Natural killer cell (primary cell): ENCODE results near the gene RPS26. TPM values are rescaled to one million over a fixed set of nuclear protein-coding genes. Genes with fewer than 3 reads are reported as not detected.

Experiments used
- ATAC-seq, 3 donors: fragments of 150-1000 bp in 2 of 3; fragments of 200-7000 bp in 1 of 3; cut with Tn5 transposase; 1 replicate in 1 of 3; 2 replicates in 2 of 3; pipeline ENCODE4 v1.10.0; 2021; ENCODE audit warnings: mild to moderate bottlenecking in 2 of 3, moderate library complexity in 2 of 3
- DNase-seq, 2 donors: peaks; one replicate each; pipeline versions ENCODE4 v3.0.0 to v3.0.0-alpha.2; 2013 to 2021; ENCODE audit warnings: mixed read lengths in 1 of 2
- H3K27ac ChIP-seq: one replicate; pipeline ENCODE4 v1.5.1; 2013; ENCODE audit warnings: mild to moderate bottlenecking, low read length
- H3K27me3 ChIP-seq: one replicate; pipeline ENCODE4 v1.6.1; 2013; ENCODE audit warnings: low read length; ENCODE audit not compliant: control insufficient read depth, insufficient read depth
- H3K36me3 ChIP-seq: one replicate; pipeline ENCODE4 v1.6.1; 2013; ENCODE audit warnings: low read length; ENCODE audit not compliant: control insufficient read depth, insufficient read depth
- H3K4me1 ChIP-seq: one replicate; pipeline ENCODE4 v1.6.1; 2013; ENCODE audit warnings: low read length; ENCODE audit not compliant: control insufficient read depth, insufficient read depth
- H3K4me3 ChIP-seq: one replicate; pipeline ENCODE4 v1.5.1; 2013; ENCODE audit warnings: low read length
- H3K9me3 ChIP-seq: one replicate; pipeline ENCODE4 v1.6.1; 2013; ENCODE audit warnings: low read length; ENCODE audit not compliant: control insufficient read depth, insufficient read depth
- H3K27ac Mint-ChIP-seq, 2 donors: one replicate each; pipeline ENCODE4 v1.8.0; 2022; ENCODE audit warnings: mild to moderate bottlenecking in 2 of 2, mixed read lengths in 2 of 2, moderate library complexity in 1 of 2
- H3K27me3 Mint-ChIP-seq, 2 donors: one replicate each; pipeline ENCODE4 v1.8.0; 2022; ENCODE audit warnings: low read depth in 2 of 2, mixed read lengths in 2 of 2
- H3K36me3 Mint-ChIP-seq: one replicate; pipeline ENCODE4 v1.8.0; 2022; ENCODE audit warnings: mixed read lengths
- H3K4me1 Mint-ChIP-seq, 2 donors: one replicate each; pipeline ENCODE4 v1.8.0; 2022; ENCODE audit warnings: mixed read lengths in 2 of 2
- H3K4me3 Mint-ChIP-seq: one replicate; pipeline ENCODE4 v1.8.0; 2022; ENCODE audit warnings: mild to moderate bottlenecking, moderate library complexity, mixed read lengths
- H3K9me3 Mint-ChIP-seq, 2 donors: one replicate each; pipeline ENCODE4 v1.8.0; 2022; ENCODE audit warnings: mixed read lengths in 2 of 2
- CTCF ChIP-seq: fragments of 200-600 bp; IDR thresholded peaks from one replicate; pipeline ENCODE4 v1.8.0; 2022; ENCODE audit warnings: antibody characterized with exemption
- WGBS: methylation state at CpG from one replicate; pipeline ENCODE4 v1.1.7; 2013; ENCODE audit warnings: missing lambda C conversion rate; ENCODE audit not compliant: insufficient coverage; 5-methylcytosine and 5-hydroxymethylcytosine counted together
- intact Hi-C: fragments of 100-400 bp; cut with micrococcal nuclease; formaldehyde crosslinking; loops from one replicate; pipeline ENCODE4 v1.14.2; 2022
- total RNA-seq, 4 donors: library from RNA; stranded (reverse); fragments of 120-200 nt in 1 of 4; gene quantifications; one replicate each; pipeline versions ENCODE4 v1.2.3 to v1.2.4, GENCODE V29; 2013 to 2022

The RPS26 gene
- total RNA-seq, 3 donors from 2014 or later (not counting 1 experiment from before 2014, with no cell fraction given): 29.5 to 50.3 (median 35.5) TPM

GRCh38 chr12:56017181-56017580, 24.5 kb upstream of the RPS26 start:
- peaks cover 9 to 14% of the 10 kb centered on the region in 2 donors for H3K4me1 Mint-ChIP-seq
- no peak for DNase-seq
- no CpG with 5 or more reads among the region's 4 CpGs for WGBS
- Histone ChIP-seq H3K4me3 (no peak overlapping the region), H3K36me3 (no peaks in the 10 kb centered on the region), H3K27ac (no peak overlapping the region), H3K9me3 (no peaks in the 10 kb centered on the region), H3K27me3 (no peaks in the 10 kb centered on the region), H3K4me1 (peaks cover 17% of the 10 kb centered on the region)
- no peaks in the 10 kb centered on the region for H3K27me3 Mint-ChIP-seq
- ATAC-seq: no peak
- no peak overlapping the region for H3K27ac Mint-ChIP-seq
- H3K36me3 Mint-ChIP-seq: no peaks in the 10 kb centered on the region
- no peaks in the 10 kb centered on the region for H3K9me3 Mint-ChIP-seq
- intact Hi-C loops: no loop called here
- H3K4me3 Mint-ChIP-seq: no peak overlapping the region
- no peak for TF ChIP-seq CTCF

- WGBS: 100% methylated on average over 1 of the region's 1 CpG
- intact Hi-C loops: no loop called here
- ATAC-seq (no peak), DNase-seq (no peak)
- peaks cover 17% of the 10 kb centered on the region for H3K4me1 ChIP-seq
- peaks cover 9 to 16% of the 10 kb centered on the region in 2 donors for H3K4me1 Mint-ChIP-seq
- H3K27me3 Mint-ChIP-seq: no peaks in the 10 kb centered on the region
- no peak overlapping the region for H3K27ac ChIP-seq
- no peak overlapping the region for H3K4me3 ChIP-seq
- H3K9me3 Mint-ChIP-seq: no peaks in the 10 kb centered on the region
- TF ChIP-seq CTCF: no peak
- no peaks in the 10 kb centered on the region for H3K27me3 ChIP-seq
- no peak overlapping the region for H3K4me3 Mint-ChIP-seq
- no peaks in the 10 kb centered on the region for H3K9me3 ChIP-seq
- H3K27ac Mint-ChIP-seq: no peak overlapping the region
- H3K36me3 Mint-ChIP-seq: no peaks in the 10 kb centered on the region
- no peaks in the 10 kb centered on the region for H3K36me3 ChIP-seq
Measured at GRCh38 chr12:56018356-56018755, 23.4 kb upstream of the RPS26 start.

GRCh38 chr12:56020423-56021184, 21.1 kb upstream of the RPS26 start, which contains the start of gene IKZF4:
Gene IKZF4 (plus strand): TSS chr12:56021043. CDS start chr12:56021494, 451 bp downstream.
- H3K9me3 Mint-ChIP-seq: no peaks in the 10 kb centered on the region
- peak within 1 kb of the TSS; percentile 46 to 76 for H3K27ac Mint-ChIP-seq
- Histone ChIP-seq H3K36me3 (no peaks in the 10 kb centered on the region), H3K9me3 (no peaks in the 10 kb centered on the region), H3K4me3 (no peak within 1 kb of the TSS), H3K4me1 (peaks cover 17% of the 10 kb centered on the region), H3K27ac (no peak within 1 kb of the TSS), H3K27me3 (no peaks in the 10 kb centered on the region)
- peaks cover 9 to 16% of the 10 kb centered on the region in 2 donors for H3K4me1 Mint-ChIP-seq
- no peaks in the 10 kb centered on the region for H3K36me3 Mint-ChIP-seq
- intact Hi-C loops: no loop called here
- ATAC-seq (peak in 1 of 3 donors; percentile 30), DNase-seq (peak in 1 of 2 donors; percentile 28)
- no peak for TF ChIP-seq CTCF
- 45% methylated on average over 9 of the region's 10 CpGs for WGBS
- H3K4me3 Mint-ChIP-seq: peak within 1 kb of the TSS; percentile 81
- no peaks in the 10 kb centered on the region for H3K27me3 Mint-ChIP-seq
